Stimulated activated naive CD8-positive, alpha-beta T cell treated with anti-CD3 and anti-CD28 coated beads, Interleukin-15, amount 100 ng/mL, for 72 hours (primary cell): ENCODE results near the gene ROBO2.

ENCODE experiments used
- ATAC-seq: fragments of 150-1000 bp; cut with Tn5 transposase; 2 replicates; pipeline ENCODE4 v1.10.0; 2021; ENCODE audit warnings: mild to moderate bottlenecking, moderate library complexity
- DNase-seq, 2 donors: peaks; one replicate each; pipeline ENCODE4 v3.0.0; 2021 to 2022
- H3K27ac Mint-ChIP-seq, 2 donors: one replicate each; pipeline ENCODE4 v1.8.0; 2022; ENCODE audit warnings: mild to moderate bottlenecking in 2 of 2, mixed read lengths in 2 of 2, moderate library complexity in 2 of 2
- H3K27me3 Mint-ChIP-seq: one replicate; pipeline ENCODE4 v1.8.0; 2022; ENCODE audit warnings: mixed read lengths
- H3K4me1 Mint-ChIP-seq: one replicate; pipeline ENCODE4 v1.8.0; 2022; ENCODE audit warnings: mild to moderate bottlenecking, mixed read lengths
- H3K4me3 Mint-ChIP-seq, 2 donors: one replicate each; pipeline ENCODE4 v1.8.0; 2022; ENCODE audit warnings: mild to moderate bottlenecking in 2 of 2, mixed read lengths in 2 of 2, moderate library complexity in 1 of 2
- H3K9me3 Mint-ChIP-seq, 2 donors: one replicate each; pipeline ENCODE4 v1.8.0; 2022; ENCODE audit warnings: mixed read lengths in 2 of 2

Gene ROBO2

DNA sequence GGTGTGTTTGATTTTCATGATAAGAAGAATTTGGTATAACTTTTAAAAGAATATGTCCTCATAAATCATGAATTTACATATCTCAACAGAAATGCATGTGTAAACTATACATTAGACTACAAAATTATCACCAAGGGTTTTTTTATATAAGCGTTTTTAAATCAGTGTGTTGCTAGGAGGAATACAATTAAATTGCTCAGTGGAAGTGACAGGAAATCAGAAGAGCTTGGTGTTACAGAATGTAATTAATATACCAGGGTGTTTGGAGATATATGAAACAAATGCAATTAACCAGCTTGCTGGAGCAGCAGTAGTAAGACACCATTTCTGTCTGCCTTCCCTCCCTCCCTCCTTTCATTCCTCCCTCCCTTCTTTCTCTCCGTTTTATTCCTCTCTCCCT, 2.4 kb downstream of the ROBO2 start:
- H3K4me3 Mint-ChIP-seq, result no peak overlapping the region
- DNase-seq (no peak), ATAC-seq (no peak)
- H3K4me1 Mint-ChIP-seq, result peaks cover 9% of the 10 kb centered on the region
- peaks cover 6 to 7% of the 10 kb centered on the region in 2 donors for H3K9me3 Mint-ChIP-seq
- peaks cover 50% of the 10 kb centered on the region for H3K27me3 Mint-ChIP-seq
- no peak overlapping the region for H3K27ac Mint-ChIP-seq

GRCh38 chr3:77042882-77043281, 3.0 kb downstream of the ROBO2 start:
- DNase-seq (no peak), ATAC-seq (no peak)
- peaks cover 45% of the 10 kb centered on the region for H3K27me3 Mint-ChIP-seq
- no peak overlapping the region for H3K4me3 Mint-ChIP-seq
- H3K27ac Mint-ChIP-seq, result no peak overlapping the region
- peaks cover 9% of the 10 kb centered on the region for H3K4me1 Mint-ChIP-seq
- peaks cover 6 to 7% of the 10 kb centered on the region in 2 donors for H3K9me3 Mint-ChIP-seq

DNA sequence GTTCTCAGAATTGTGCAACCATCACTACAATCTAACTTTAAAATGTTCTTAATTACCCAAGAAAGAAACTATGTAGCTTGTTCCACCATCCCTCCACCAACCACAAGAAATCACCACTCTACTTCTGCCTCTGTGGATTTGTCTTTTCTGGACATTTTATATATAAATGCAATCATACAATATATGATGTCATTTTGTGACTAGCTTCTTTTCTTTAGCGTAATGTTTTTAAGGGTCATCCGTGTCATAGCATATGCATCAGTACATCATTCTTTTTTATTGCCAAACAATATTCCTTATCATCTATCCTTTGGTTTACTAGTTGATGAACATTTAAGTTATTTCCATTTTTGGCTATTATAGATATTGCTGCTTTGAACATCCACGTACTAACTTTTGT, 5.8 kb downstream of the ROBO2 start:
- Mint-ChIP-seq H3K4me1 (no peaks in the 10 kb centered on the region), H3K27ac (no peak overlapping the region), H3K27me3 (peaks cover 17% of the 10 kb centered on the region), H3K4me3 (no peak overlapping the region), H3K9me3 (peaks cover 4 to 6% of the 10 kb centered on the region in 2 donors)
- ATAC-seq, result no peak
- no peak for DNase-seq

DNA sequence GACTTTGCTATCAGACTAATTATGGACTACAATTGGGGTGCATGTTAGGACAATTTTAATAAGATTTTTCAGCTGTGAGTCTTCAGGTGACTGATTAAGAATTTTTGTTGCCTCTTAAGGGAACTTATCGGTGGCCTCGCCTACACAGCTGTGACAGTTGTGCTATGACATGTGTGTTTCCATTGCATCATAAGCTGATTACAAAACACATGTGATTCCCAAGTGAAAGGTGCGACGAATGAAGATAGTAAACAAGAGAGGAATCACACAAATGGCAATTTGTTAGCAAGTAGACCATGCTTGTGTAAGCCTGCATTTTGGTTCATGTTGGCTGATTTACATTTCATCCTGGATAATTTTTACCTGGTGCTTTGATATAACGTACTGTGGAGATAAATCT, 8.3 kb downstream of the ROBO2 start:
- no peak for ATAC-seq
- no peak overlapping the region for H3K4me3 Mint-ChIP-seq
- H3K27me3 Mint-ChIP-seq, result no peaks in the 10 kb centered on the region
- no peak overlapping the region for H3K27ac Mint-ChIP-seq
- DNase-seq, result no peak
- H3K9me3 Mint-ChIP-seq, result no peaks in the 10 kb centered on the region
- H3K4me1 Mint-ChIP-seq, result no peaks in the 10 kb centered on the region

DNA sequence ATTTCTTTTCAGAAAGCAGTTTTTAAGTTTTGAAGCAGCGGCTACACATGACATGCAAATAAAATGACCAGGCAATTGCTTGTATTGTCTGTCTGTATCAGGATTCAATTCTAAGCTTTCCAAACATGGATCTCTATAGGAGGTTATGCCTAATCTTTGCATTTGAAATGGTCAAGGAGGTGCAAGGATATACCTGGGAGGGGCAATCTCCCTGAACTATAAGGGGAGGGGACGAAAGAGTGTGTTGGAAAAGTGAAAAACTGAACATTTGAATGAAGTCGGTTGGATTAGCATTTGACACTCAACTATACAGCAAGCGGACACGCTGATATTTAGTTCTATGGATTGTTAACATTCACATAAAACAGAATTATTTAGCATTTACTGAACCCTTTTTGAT, 11.7 kb downstream of the ROBO2 start:
- DNase-seq (no peak), ATAC-seq (no peak)
- H3K4me3 Mint-ChIP-seq, result no peak overlapping the region
- no peaks in the 10 kb centered on the region for H3K27me3 Mint-ChIP-seq
- H3K4me1 Mint-ChIP-seq, result no peaks in the 10 kb centered on the region
- no peaks in the 10 kb centered on the region for H3K9me3 Mint-ChIP-seq
- no peak overlapping the region for H3K27ac Mint-ChIP-seq

GRCh38 chr3:77052051-77052501, 12.2 kb downstream of the ROBO2 start:
- H3K4me1 Mint-ChIP-seq, result no peaks in the 10 kb centered on the region
- DNase-seq (no peak), ATAC-seq (no peak)
- H3K27ac Mint-ChIP-seq, result no peak overlapping the region
- H3K4me3 Mint-ChIP-seq, result no peak overlapping the region
- H3K27me3 Mint-ChIP-seq, result no peaks in the 10 kb centered on the region
- H3K9me3 Mint-ChIP-seq, result no peaks in the 10 kb centered on the region

- Mint-ChIP-seq H3K27ac (no peak overlapping the region), H3K4me1 (no peaks in the 10 kb centered on the region), H3K4me3 (no peak overlapping the region), H3K27me3 (no peaks in the 10 kb centered on the region), H3K9me3 (no peaks in the 10 kb centered on the region)
- DNase-seq (no peak), ATAC-seq (no peak)
Measured at GRCh38 chr3:77052733-77053670, 13.1 kb downstream of the ROBO2 start.

DNA sequence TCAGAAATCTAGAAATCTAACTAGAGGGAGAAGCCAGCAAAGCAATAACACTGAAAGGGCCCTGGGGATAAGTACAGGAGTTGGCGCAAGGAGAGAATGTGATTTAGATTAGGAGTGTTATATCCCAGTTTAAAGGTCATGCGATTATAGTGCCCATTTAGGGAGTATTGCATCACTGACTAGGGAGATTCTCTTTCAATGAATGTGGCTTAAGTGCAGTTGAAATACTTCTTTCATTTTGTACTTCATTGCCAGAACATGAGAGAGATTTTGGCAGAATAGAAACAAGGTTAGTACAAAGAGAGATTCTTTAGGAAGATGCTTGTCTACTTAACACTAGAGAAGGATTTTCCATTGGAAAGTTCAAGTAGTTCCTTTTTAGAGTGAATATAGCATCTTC, 13.9 kb downstream of the ROBO2 start:
- H3K4me1 Mint-ChIP-seq, result no peaks in the 10 kb centered on the region
- no peak overlapping the region for H3K27ac Mint-ChIP-seq
- DNase-seq (no peak), ATAC-seq (no peak)
- H3K4me3 Mint-ChIP-seq, result no peak overlapping the region
- peaks cover under 1 to 1% of the 10 kb centered on the region in 2 donors for H3K9me3 Mint-ChIP-seq
- H3K27me3 Mint-ChIP-seq, result no peaks in the 10 kb centered on the region

GRCh38 chr3:77055841-77056341, 16.0 kb downstream of the ROBO2 start:
- Mint-ChIP-seq H3K27ac (no peak overlapping the region), H3K9me3 (peaks cover 4 to 14% of the 10 kb centered on the region in 2 donors), H3K4me1 (no peaks in the 10 kb centered on the region), H3K27me3 (no peaks in the 10 kb centered on the region), H3K4me3 (no peak overlapping the region)
- DNase-seq, result no peak
- no peak for ATAC-seq

DNA sequence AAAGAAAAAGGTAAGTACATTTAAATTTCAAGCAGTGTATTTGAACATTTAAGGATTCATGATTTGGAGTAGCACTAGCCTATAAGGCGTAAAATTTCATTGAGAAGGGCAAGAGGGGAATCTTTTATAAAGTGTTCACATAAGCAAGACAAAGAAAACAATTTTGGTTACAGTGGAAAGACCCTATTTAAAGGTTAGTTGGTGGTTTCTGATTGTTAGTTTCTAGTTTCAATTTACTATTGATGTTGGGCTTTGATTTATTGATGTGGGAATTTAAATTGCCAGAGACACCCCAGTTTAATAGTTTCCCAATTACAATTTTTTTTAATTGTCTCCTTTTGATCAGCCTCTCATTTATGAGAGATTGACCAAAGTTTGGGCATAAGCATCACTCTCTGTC, 19.5 kb downstream of the ROBO2 start:
- Mint-ChIP-seq H3K4me1 (no peaks in the 10 kb centered on the region), H3K27ac (no peak overlapping the region)
- ATAC-seq, result no peak

GRCh38 chr3:77063423-77063822, 23.5 kb downstream of the ROBO2 start:
- peaks cover 20 to 32% of the 10 kb centered on the region in 2 donors for H3K9me3 Mint-ChIP-seq
- H3K27ac Mint-ChIP-seq, result no peak overlapping the region
- no peaks in the 10 kb centered on the region for H3K4me1 Mint-ChIP-seq
- no peak overlapping the region for H3K4me3 Mint-ChIP-seq
- DNase-seq (no peak), ATAC-seq (no peak)
- no peaks in the 10 kb centered on the region for H3K27me3 Mint-ChIP-seq

More for the DNA sequence above, 19.5 kb downstream of the ROBO2 start:
- no peak overlapping the region for H3K4me3 Mint-ChIP-seq
- DNase-seq, result no peak
- peaks cover 13 to 32% of the 10 kb centered on the region in 2 donors for H3K9me3 Mint-ChIP-seq
- H3K27me3 Mint-ChIP-seq, result no peaks in the 10 kb centered on the region

DNA sequence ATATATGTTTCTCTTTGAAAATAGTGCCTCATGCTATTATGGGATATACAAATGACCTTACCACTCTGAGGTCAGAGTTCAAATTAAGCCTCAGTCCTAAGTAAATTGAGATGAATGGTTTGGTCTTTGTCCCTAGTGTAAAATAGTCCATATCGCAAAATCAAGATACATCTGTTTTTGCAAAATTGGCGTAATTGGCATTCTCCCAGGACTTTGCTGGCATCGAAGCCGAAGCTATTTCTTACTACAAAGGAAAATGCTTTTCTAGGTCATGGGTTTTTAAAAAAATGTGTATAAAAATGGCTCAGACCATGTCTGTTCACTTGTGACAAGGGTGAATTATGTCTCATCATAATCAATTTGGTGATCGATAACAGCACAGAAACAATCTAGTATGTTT, 25.9 kb downstream of the ROBO2 start:
- H3K9me3 Mint-ChIP-seq, result peaks cover 16 to 19% of the 10 kb centered on the region in 2 donors
- no peak overlapping the region for H3K27ac Mint-ChIP-seq
- H3K4me3 Mint-ChIP-seq, result no peak overlapping the region
- H3K4me1 Mint-ChIP-seq, result no peaks in the 10 kb centered on the region
- DNase-seq (no peak), ATAC-seq (no peak)
- no peaks in the 10 kb centered on the region for H3K27me3 Mint-ChIP-seq

- Mint-ChIP-seq H3K4me3 (no peak overlapping the region), H3K4me1 (no peaks in the 10 kb centered on the region), H3K9me3 (peaks cover 16 to 19% of the 10 kb centered on the region in 2 donors), H3K27ac (no peak overlapping the region), H3K27me3 (no peaks in the 10 kb centered on the region)
- ATAC-seq (no peak), DNase-seq (no peak)
Measured at GRCh38 chr3:77066829-77067228, 26.9 kb downstream of the ROBO2 start.

DNA sequence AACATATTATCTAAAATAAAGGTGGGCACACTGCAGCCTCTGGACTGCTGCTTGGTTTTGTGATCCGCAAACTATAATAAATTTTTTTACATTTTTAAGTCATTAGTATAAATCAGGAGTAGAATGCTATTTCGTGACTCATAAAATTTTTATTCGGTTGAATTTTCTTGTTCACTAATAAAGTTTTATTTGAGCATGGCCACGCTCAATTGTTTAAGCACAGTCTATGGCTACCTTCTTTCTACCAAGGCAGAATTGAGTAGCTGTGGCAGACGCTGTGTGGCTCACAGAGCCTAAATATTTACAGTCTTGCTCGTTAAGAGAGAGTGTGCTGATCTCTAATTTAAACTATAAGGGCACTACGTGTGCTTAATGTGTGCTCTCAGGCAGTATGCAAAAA, 28.9 kb downstream of the ROBO2 start:
- no peaks in the 10 kb centered on the region for H3K27me3 Mint-ChIP-seq
- ATAC-seq (no peak), DNase-seq (no peak)
- H3K4me3 Mint-ChIP-seq, result no peak overlapping the region
- H3K9me3 Mint-ChIP-seq, result peaks cover 9 to 13% of the 10 kb centered on the region in 2 donors
- no peak overlapping the region for H3K27ac Mint-ChIP-seq
- H3K4me1 Mint-ChIP-seq, result no peaks in the 10 kb centered on the region

- Mint-ChIP-seq H3K9me3 (peaks cover 9 to 19% of the 10 kb centered on the region in 2 donors), H3K4me1 (no peaks in the 10 kb centered on the region), H3K27ac (no peak overlapping the region), H3K4me3 (no peak overlapping the region), H3K27me3 (no peaks in the 10 kb centered on the region)
- ATAC-seq (no peak), DNase-seq (no peak)
Measured at GRCh38 chr3:77071364-77071763, 31.5 kb downstream of the ROBO2 start.

DNA sequence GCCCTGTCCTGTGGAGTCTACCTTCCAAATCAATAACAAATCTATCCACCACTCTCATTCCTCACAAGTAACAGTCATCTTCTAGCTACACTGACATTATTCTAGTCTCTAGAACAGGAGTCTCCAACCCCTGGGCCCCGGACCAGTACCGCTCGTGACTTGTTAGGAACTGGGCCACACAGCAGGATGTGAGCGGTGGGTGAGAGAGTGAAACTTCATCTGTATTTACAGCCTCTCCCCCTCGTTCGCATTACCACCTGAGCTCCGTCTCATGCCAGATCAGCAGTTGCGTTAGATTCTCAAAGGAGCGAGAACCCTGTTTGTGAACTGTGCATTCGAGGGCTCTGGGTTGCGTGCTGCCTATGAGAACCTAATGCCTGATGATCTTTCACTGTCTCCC, 31.9 kb downstream of the ROBO2 start:
- Mint-ChIP-seq H3K9me3 (peaks cover 9 to 17% of the 10 kb centered on the region in 2 donors), H3K27me3 (no peaks in the 10 kb centered on the region), H3K4me3 (no peak overlapping the region), H3K27ac (no peak overlapping the region), H3K4me1 (no peaks in the 10 kb centered on the region)
- ATAC-seq, result no peak
- DNase-seq, result no peak
